ENCODE data around the gene NSUN7.

- TF ChIP-seq POLR2A (IDR thresholded peaks at IDR 0.05) (no peak), CTCF (IDR thresholded peaks at IDR 0.05) (no peak)
Observed at GRCh38 chr4:40778090-40778489, 28.3 kb downstream of the NSUN7 start.

Data from prostate gland (tissue), 2 donors.